Amygdala (tissue), 56 donors: ENCODE data around the gene ENHO.
"Not testable (repeated sequence)": the region's sequence is repeated elsewhere in the genome, so short reads cannot be mapped to it uniquely, and the experiment has no call there.

Source experiments
- DNase-seq, 56 donors: peaks; one replicate each; lab custom pipeline; 2025; lab: John Stamatoyannopoulos, UW

ENHO gene

GRCh38 chr9:34490360-34490759 is 32.4 kb downstream of the ENHO start:
- no peak for DNase-seq

- no peak for DNase-seq
Observed at GRCh38 chr9:34486572-34486971, 36.2 kb downstream of the ENHO start.

- no peak for DNase-seq
Observed at GRCh38 chr9:34485822-34486221, 37.0 kb downstream of the ENHO start.

- no peak for DNase-seq
Observed at GRCh38 chr9:34484678-34485077, 38.1 kb downstream of the ENHO start.

- DNase-seq, result not testable (repeated sequence)
Observed at GRCh38 chr9:34482746-34483145, 40.0 kb downstream of the ENHO start.

- not testable (repeated sequence) for DNase-seq
Observed at GRCh38 chr9:34481620-34482019, 41.2 kb downstream of the ENHO start.

- DNase-seq, result no peak
Observed at GRCh38 chr9:34479431-34479866, 43.3 kb downstream of the ENHO start.

- DNase-seq, result no peak
Observed at GRCh38 chr9:34477541-34477940, 45.2 kb downstream of the ENHO start.

GRCh38 chr9:34475097-34475496 is 47.7 kb downstream of the ENHO start:
- DNase-seq, result no peak
